Measurements from ENCODE around the gene ZNF71. TPM values are rescaled to one million over a fixed set of nuclear protein-coding genes. Genes with fewer than 3 reads are reported as not detected.
"Not testable (repeated sequence)": the region's sequence is repeated elsewhere in the genome, so short reads cannot be mapped to it uniquely, and the experiment has no call there.

Gene ZNF71
- total RNA-seq, 2 experiments from 2014 or later: 6.5 to 7.1 TPM

GRCh38 chr19:56670401-56670960 lies 75.4 kb downstream of the ZNF71 start:
- no peak for ATAC-seq

GRCh38 chr19:56670961-56671612 lies 76.0 kb downstream of the ZNF71 start:
- peaks cover 12% of the 10 kb centered on the region for H3K4me1 Mint-ChIP-seq (ENCODE audit: low read depth)
- no peaks in the 10 kb centered on the region for H3K27me3 Mint-ChIP-seq (ENCODE audit: low read depth)
- peaks cover 10% of the 10 kb centered on the region for H3K36me3 Mint-ChIP-seq (ENCODE audit: low read depth)
- DNase-seq: no peak
- ChIA-PET POLR2A (no interaction called here), CTCF (no interaction called here)
- peak overlapping the region; percentile 80 for H3K4me3 Mint-ChIP-seq
- ATAC-seq: no peak
- H3K27ac Mint-ChIP-seq: peak overlapping the region; percentile 88
- H3K9me3 Mint-ChIP-seq (ENCODE audit: insufficient read depth): peaks cover 11% of the 10 kb centered on the region

More at GRCh38 chr19:56670401-56670960, 75.4 kb downstream of the ZNF71 start:
- H3K9me3 Mint-ChIP-seq (ENCODE audit: insufficient read depth): peaks cover 11% of the 10 kb centered on the region
- peaks cover 11% of the 10 kb centered on the region for H3K36me3 Mint-ChIP-seq (ENCODE audit: low read depth)
- peak overlapping the region; percentile 80 for H3K4me3 Mint-ChIP-seq
- ChIA-PET POLR2A (no interaction called here), CTCF (no interaction called here)
- peak overlapping the region; percentile 41 for H3K27ac Mint-ChIP-seq
- peaks cover 12% of the 10 kb centered on the region for H3K4me1 Mint-ChIP-seq (ENCODE audit: low read depth)
- no peaks in the 10 kb centered on the region for H3K27me3 Mint-ChIP-seq (ENCODE audit: low read depth)
- no peak for DNase-seq

- Mint-ChIP-seq H3K4me1 (ENCODE audit: low read depth) (peaks cover 12% of the 10 kb centered on the region), H3K27me3 (ENCODE audit: low read depth) (no peaks in the 10 kb centered on the region), H3K36me3 (ENCODE audit: low read depth) (peaks cover 10% of the 10 kb centered on the region), H3K27ac (peak within 1 kb of the TSS; percentile 88), H3K4me3 (peak within 1 kb of the TSS; percentile 80), H3K9me3 (ENCODE audit: insufficient read depth) (peaks cover 11% of the 10 kb centered on the region)
- CTCF ChIA-PET: no interaction called here
- ATAC-seq (peak; percentile 93), DNase-seq (peak; percentile 88)
- POLR2A ChIA-PET: interaction anchor here (0.6 kb wide), 1 partner anchor 1011 kb away, joined by 3 read pairs; no protein-coding TSS in a partner anchor
Observed at GRCh38 chr19:56671613-56671994, 76.5 kb downstream of the ZNF71 start, which contains the start of gene ZNF835. TSS of gene ZNF835 (minus strand) at chr19:56671757. CDS start at chr19:56665198, 6,559 bp downstream.

- CTCF ChIA-PET; DNase-seq; H3K9me3 Mint-ChIP-seq (ENCODE audit: insufficient read depth); H3K4me3 Mint-ChIP-seq; H3K36me3 Mint-ChIP-seq (ENCODE audit: low read depth); H3K27ac Mint-ChIP-seq; H3K27me3 Mint-ChIP-seq (ENCODE audit: low read depth); POLR2A ChIA-PET; ATAC-seq: not testable (repeated sequence)
- peaks cover 12% of the 10 kb centered on the region for H3K4me1 Mint-ChIP-seq (ENCODE audit: low read depth)
Observed at GRCh38 chr19:56672610-56673009, 77.5 kb downstream of the ZNF71 start.

Other genes starting within 250 kb of the ZNF71 start
- 1 to 10 TPM; 2.8 to 3.3 TPM for gene ZNF582, start 201.8 kb upstream of the ZNF71 start, total RNA-seq
- gene ZNF583, start 191.0 kb upstream of the ZNF71 start, total RNA-seq: 1 to 10 TPM; 4.3 to 4.6 TPM
- gene ZNF667, start 118.0 kb upstream of the ZNF71 start, total RNA-seq: 1 to 10 TPM in 1 of 2 experiments, under 1 TPM in 1; 0.71 to 1.1 TPM
- gene ZNF471, start 87.4 kb upstream of the ZNF71 start, total RNA-seq: 1 to 10 TPM in 1 of 2 experiments, under 1 TPM in 1; 0.95 to 1.8 TPM
- 1 to 10 TPM; 6.4 to 6.6 TPM for gene ZFP28, start 56.4 kb upstream of the ZNF71 start, total RNA-seq
- gene ZNF470, start 27.8 kb upstream of the ZNF71 start, total RNA-seq: 1 to 10 TPM; 4.8 to 6.4 TPM
- gene SMIM17, start 47.9 kb downstream of the ZNF71 start, total RNA-seq: under 1 TPM in 1 of 2 experiments, not detected in 1; 0.31 TPM
- 1 to 10 TPM; 1.3 to 1.8 TPM for gene ZNF835, start 76.5 kb downstream of the ZNF71 start, total RNA-seq
- gene PEG3, start 245.4 kb downstream of the ZNF71 start, total RNA-seq: under 1 TPM in 1 of 2 experiments, not detected in 1; 0.05 TPM
- gene ZIM2, start 245.4 kb downstream of the ZNF71 start, total RNA-seq: not detected